RPMI7951 (cell line): Measurements from ENCODE around the gene C19orf33. TPM values are rescaled to one million over a fixed set of nuclear protein-coding genes. Genes with fewer than 3 reads are reported as not detected.
A peak's percentile ranks its signal among the peaks of the same experiment; 100 is the strongest.
"Not testable (repeated sequence)": the region's sequence is repeated elsewhere in the genome, so short reads cannot be mapped to it uniquely, and the experiment has no call there.

Experiments
- DNase-seq: peaks from one replicate; pipeline ENCODE4 v3.0.0-alpha.2; 2012; ENCODE audit warnings: low read depth
- total RNA-seq: library from RNA; depleted of rRNA; stranded (reverse); fragments of >200 nt; shearing (Covaris generic); gene quantifications from 2 replicates; pipeline ENCODE4 v1.2.3, GENCODE V29; 2014; rRNA removed

C19orf33 gene
- total RNA-seq, result not detected in 2 replicates

- DNase-seq, result no peak
Observed at GRCh38 chr19:38303517-38304351, at the start of gene C19orf33. C19orf33 (plus strand) TSS chr19:38304251; CDS start chr19:38304262, 11 bp downstream.

DNA sequence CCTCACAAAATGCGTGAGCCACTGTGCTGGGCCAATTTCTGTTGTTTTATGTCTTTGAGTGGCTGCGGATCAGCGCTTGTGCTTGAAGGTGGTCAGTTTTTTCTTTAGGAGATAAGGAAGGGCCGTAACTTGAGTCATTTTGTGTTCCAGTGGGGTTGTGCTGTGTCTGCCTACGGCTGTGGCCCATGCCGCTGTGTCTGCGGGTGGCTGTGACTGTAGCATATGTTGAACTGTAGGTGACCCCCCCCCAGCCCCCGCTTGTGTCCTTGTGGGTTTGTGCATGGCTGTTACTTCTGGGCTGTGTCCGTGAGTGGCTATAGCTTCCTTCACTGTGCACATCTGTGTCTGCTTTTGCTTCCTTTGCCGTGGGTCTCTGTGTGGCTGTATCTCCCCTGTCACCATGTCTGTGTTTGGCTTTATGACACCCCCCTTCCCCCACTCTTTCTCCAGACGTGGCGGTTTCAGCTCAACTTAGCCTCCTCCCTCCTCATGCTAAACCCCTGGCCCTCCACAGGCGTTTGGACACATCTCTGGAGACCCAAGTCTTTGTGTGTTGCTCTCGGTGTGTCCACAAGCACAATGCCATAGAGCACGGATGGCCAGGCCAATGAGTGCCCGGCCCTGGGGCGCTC, 48.6 kb upstream of the C19orf33 start:
- no peak for DNase-seq

DNA sequence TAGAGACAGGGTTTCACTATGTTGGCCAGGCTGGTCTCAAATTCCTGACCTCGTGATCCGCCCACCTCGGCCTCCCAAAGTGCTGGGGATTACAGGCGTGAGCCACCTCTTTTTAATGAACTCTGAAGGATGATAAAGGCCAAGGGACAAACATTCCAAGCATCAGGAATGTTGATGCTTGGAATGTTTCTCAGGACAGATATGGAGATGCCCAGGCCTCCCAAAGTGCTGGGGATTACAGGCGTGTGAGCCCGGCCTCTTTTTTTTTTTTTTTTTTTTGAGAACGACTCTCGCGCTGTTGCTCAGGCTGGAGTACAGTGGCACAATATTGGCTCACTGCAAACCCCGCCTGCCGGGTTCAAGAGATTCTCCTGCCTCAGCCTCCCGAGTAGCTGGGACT, 42.1 kb upstream of the C19orf33 start:
- not testable (repeated sequence) for DNase-seq

GRCh38 chr19:38262585-38263268, 41.3 kb upstream of the C19orf33 start:
- no peak for DNase-seq

DNA sequence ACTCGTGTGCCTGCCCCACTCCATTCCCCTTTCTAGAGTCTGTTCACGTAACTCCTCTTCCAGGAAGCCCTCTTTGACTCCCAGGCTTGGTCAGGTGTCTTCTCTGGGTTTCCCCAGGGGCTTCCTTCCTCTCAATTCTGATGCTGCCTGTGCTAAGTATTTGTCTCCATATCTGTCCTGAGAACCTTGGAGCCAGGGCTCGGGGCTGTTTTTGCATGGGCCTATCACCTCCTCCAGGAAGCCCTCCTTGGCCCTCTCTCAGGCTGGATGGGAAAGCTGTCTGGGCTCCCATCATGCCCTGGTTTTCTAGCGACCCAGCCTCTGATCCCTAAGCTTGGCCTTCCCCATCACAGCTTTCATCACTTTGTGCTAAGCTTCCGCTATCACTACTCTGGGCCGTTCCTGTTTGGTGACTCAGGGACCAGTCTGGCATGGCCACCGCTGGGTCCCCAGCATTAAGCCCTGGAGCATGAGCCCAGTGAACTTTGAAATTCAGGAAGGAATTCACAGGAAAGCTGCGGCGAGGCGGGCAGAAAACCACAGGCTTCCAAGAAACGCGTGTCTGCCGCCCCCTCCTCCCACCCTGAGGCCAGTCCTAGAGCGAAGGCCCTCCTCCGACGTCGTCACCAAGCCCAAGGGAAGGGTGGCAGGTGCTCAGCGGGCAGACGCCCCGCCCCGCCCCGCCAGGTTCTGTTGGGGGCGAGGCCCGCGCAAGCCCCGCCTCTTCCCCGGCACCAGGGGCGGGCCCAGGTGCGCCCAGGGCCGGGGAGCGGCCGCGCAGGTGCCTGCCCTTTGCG, 40.2 kb upstream of the C19orf33 start:
- peak; percentile 78 for DNase-seq

- DNase-seq, result no peak
Observed at GRCh38 chr19:38264486-38265212, 39.4 kb upstream of the C19orf33 start, which contains the start of gene SPINT2. SPINT2 (plus strand) TSS chr19:38264573; CDS start chr19:38264893, 320 bp downstream.

- DNase-seq, result no peak
Observed at GRCh38 chr19:38265213-38265861, 38.7 kb upstream of the C19orf33 start.

DNA sequence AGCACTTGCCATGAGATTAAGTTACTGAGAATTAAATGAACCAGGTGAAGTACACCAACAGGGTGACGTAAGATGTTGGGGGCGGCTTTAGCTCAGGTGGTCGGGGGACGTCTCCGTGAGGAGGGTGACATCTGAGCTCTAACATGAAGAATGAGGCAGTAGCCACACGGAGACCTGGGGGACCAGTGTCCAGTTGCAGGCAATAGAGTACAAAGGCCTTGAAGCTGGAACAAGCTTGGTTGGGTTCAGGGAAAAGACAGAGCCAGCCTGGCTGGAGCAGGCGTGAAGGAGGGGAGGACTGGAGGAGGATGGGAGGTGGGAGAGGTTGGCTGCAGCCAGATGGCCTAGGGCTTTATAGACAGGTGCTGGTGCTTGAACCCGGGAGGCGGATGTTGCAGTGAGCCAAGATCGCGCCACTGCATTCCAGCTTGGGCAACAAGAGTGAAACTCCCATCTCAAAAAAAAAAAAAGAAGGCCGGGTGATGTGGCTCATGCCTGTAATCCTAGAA, 38.1 kb upstream of the C19orf33 start:
- no peak for DNase-seq

- DNase-seq, result peak; percentile 46
Observed at GRCh38 chr19:38266981-38267597, 37.0 kb upstream of the C19orf33 start.

GRCh38 chr19:38267761-38268483, 36.1 kb upstream of the C19orf33 start:
- no peak for DNase-seq

- no peak for DNase-seq
Observed at GRCh38 chr19:38268539-38268938, 35.5 kb upstream of the C19orf33 start.

DNA sequence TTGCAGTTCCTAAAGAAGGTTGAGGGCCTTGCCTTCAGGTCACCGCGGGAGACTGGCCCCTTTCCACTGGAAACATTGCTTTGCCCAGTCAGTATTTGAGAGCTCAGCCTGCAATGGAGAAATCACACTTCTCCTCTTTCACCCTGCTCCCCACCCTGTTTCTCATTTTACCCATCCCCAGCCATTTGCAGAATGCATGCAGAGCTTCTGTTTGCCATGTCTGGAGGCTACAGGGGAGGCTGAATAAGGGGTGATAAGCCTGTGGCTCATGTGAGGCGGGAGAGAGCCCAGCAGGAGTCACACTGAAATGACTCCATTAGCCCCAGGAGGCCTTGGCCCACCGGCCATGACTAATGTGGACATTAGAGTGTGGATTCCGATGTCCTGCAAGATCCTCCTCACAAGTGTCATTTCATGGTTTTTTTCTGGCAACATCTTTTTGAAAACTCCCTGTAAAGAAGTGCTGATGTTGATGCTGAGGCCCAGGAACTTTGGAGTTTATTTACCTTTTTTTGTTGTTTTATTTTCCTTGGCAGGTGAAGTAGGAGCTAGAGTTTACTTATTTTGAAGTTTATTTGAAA, 33.4 kb upstream of the C19orf33 start:
- peak; percentile 70 for DNase-seq

DNA sequence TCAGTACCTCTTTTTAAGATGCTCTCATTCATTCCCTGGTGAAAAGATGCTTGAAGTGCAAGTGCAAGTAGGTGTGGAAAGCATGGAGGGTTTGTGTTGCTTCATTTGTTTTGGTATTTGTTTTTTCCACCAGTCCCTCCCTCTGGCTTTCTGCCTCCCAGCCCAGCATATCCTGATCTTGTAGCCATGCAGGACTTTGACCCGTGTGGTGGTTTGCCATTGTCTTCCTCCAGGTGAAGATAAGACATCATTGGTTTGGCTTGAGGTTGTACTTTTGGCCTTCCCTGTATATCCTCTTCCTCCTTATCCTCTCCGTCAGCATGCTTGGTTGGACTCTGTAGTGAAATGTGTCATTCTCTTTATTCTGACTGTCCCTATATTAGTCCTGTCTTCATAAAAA, 30.6 kb upstream of the C19orf33 start:
- no peak for DNase-seq

GRCh38 chr19:38274739-38275138, 29.3 kb upstream of the C19orf33 start:
- no peak for DNase-seq

- DNase-seq, result no peak
Observed at GRCh38 chr19:38276942-38277517, 27.0 kb upstream of the C19orf33 start.

GRCh38 chr19:38277549-38277948, 26.5 kb upstream of the C19orf33 start:
- DNase-seq, result no peak

DNA sequence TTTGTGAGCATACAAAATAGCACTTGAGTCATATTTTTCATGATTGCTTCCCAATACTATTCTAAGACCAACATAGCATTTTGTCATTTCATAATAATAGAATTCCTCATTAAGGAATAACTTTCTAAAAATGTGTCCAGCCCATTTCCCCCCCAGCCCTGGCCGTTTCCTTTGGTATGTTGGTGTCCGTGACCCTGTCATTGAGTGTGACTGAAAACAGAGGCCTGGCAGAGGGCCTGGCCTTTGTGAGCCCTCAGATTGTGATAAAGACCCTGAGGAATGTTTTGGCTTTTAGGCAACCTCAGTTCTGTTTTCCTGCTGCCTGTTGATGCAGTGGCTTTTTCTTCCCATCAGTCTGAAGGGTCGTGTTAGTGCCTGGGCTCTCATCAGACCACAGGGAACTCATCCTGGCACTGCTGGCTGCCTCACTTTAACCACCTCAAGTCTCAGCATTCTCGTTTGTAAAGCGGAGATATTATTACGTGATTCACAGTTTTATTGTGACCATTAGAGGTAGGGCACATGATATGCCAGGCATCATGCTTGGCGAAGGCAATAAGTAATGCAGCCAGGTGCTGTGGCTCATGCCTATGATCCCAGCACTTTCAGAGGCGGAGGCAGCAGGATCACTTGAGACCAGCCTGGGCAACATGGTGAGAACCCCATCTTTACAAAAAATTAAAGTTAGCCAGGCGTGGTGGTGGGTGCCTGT, 25.9 kb upstream of the C19orf33 start:
- DNase-seq, result peak; percentile 39

DNA sequence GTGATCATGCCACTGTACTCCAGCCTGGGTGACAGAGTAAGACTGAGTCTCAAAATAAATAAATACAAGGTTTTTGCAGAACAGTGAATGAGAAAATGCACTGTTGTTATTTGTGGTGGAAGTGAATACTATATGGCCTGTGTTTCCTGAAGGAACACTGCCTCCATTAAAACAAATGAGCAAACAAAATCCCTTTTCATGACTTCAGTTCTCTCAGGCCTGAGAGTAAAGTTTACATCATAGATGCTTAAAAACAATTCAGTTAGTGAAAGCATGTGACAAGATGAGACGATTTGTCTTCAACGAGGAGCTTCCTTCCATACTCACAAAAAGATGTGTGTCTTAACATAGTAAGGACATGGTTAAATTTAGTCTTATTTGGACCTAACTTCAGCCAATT, 25.3 kb upstream of the C19orf33 start:
- no peak for DNase-seq
